Upper lobe of right lung (tissue), 1 donor: ENCODE data around the gene PROX2. TPM values are rescaled to one million over a fixed set of nuclear protein-coding genes. Genes with fewer than 3 reads are reported as not detected.
A peak's percentile ranks its signal among the peaks of the same experiment; 100 is the strongest.

Experiments used
- ATAC-seq: fragments of 200-7000 bp; cut with Tn5 transposase; one replicate; pipeline ENCODE4 v1.9.1; 2020; ENCODE audit warnings: mild to moderate bottlenecking, moderate library complexity
- DNase-seq: peaks from one replicate; pipeline ENCODE4 v3.0.0-alpha.2; 2020
- H3K27ac ChIP-seq: fragments of 200-600 bp; one replicate; pipeline ENCODE4 v1.8.0; 2022
- H3K27me3 ChIP-seq: fragments of 200-600 bp; one replicate; pipeline ENCODE4 v1.8.0; 2022; ENCODE audit warnings: mild to moderate bottlenecking
- H3K36me3 ChIP-seq: fragments of 200-600 bp; one replicate; pipeline ENCODE4 v1.8.0; 2022
- H3K4me1 ChIP-seq: fragments of 200-600 bp; one replicate; pipeline ENCODE4 v1.8.0; 2022
- H3K4me3 ChIP-seq: fragments of 200-600 bp; one replicate; pipeline ENCODE4 v1.8.0; 2022; ENCODE audit warnings: mild to moderate bottlenecking
- H3K9me3 ChIP-seq: fragments of 200-600 bp; one replicate; pipeline ENCODE4 v1.8.0; 2022
- CTCF ChIP-seq: fragments of 200-600 bp; IDR thresholded peaks from one replicate; pipeline ENCODE4 v1.8.0; 2022; ENCODE audit warnings: antibody characterized with exemption
- intact Hi-C: fragments of 100-400 bp; cut with DNase I; formaldehyde crosslinking; loops from one replicate; pipeline ENCODE4 v1.11.0; 2022
- total RNA-seq: library from RNA; stranded (reverse); fragmentation: NEBNext Ultra II Directional; extraction: Animal tissue kit (Norgen Biotek cat#: 25700); gene quantifications from one replicate; pipeline ENCODE4 v1.2.1, GENCODE V29; 2021
- donor health status: DM: no; HTN: yes; CAD: no; lungs with severe emphysema.

The PROX2 gene
- total RNA-seq, 1 donor from 2014 or later: not detected

- no peak for DNase-seq
- intact Hi-C loops: no loop called here
- TF ChIP-seq CTCF: no peak
Measured at GRCh38 chr14:74921053-74921620, 45.2 kb upstream of the PROX2 start.

GRCh38 chr14:74920281-74920680 lies 44.3 kb upstream of the PROX2 start:
- no peak for TF ChIP-seq CTCF
- Histone ChIP-seq H3K4me1 (peaks cover 9% of the 10 kb centered on the region), H3K4me3 (no peak overlapping the region), H3K27me3 (no peaks in the 10 kb centered on the region), H3K9me3 (no peaks in the 10 kb centered on the region), H3K36me3 (no peaks in the 10 kb centered on the region), H3K27ac (no peak overlapping the region)
- ATAC-seq: no peak
- no peak for DNase-seq
- intact Hi-C loops: no loop called here

More at GRCh38 chr14:74921053-74921620, 45.2 kb upstream of the PROX2 start:
- ATAC-seq: no peak
- H3K4me3 ChIP-seq: no peak overlapping the region
- peaks cover 9% of the 10 kb centered on the region for H3K4me1 ChIP-seq
- no peaks in the 10 kb centered on the region for H3K27me3 ChIP-seq
- no peaks in the 10 kb centered on the region for H3K36me3 ChIP-seq
- H3K9me3 ChIP-seq: no peaks in the 10 kb centered on the region
- no peak overlapping the region for H3K27ac ChIP-seq

GRCh38 chr14:74919421-74920165 lies 43.6 kb upstream of the PROX2 start:
- TF ChIP-seq CTCF: no peak
- ATAC-seq: no peak
- Histone ChIP-seq H3K36me3 (no peaks in the 10 kb centered on the region), H3K4me1 (peaks cover 9% of the 10 kb centered on the region), H3K27me3 (no peaks in the 10 kb centered on the region), H3K4me3 (no peak overlapping the region), H3K9me3 (no peaks in the 10 kb centered on the region), H3K27ac (no peak overlapping the region)
- no peak for DNase-seq
- intact Hi-C loops: loop anchor here (10.0 kb wide), 1 partner anchor 165 kb away; no protein-coding TSS in a partner anchor

GRCh38 chr14:74918380-74918779 lies 42.4 kb upstream of the PROX2 start:
- DNase-seq (no peak), ATAC-seq (no peak)
- peaks cover 14% of the 10 kb centered on the region for H3K4me1 ChIP-seq
- H3K36me3 ChIP-seq: no peaks in the 10 kb centered on the region
- no peak overlapping the region for H3K4me3 ChIP-seq
- peak overlapping the region; percentile 30 for H3K27ac ChIP-seq
- intact Hi-C loops: loop anchor here (10.0 kb wide), 1 partner anchor 166 kb away; no protein-coding TSS in a partner anchor
- H3K27me3 ChIP-seq: no peaks in the 10 kb centered on the region
- H3K9me3 ChIP-seq: no peaks in the 10 kb centered on the region
- no peak for TF ChIP-seq CTCF

- Histone ChIP-seq H3K36me3 (no peaks in the 10 kb centered on the region), H3K27ac (no peak overlapping the region), H3K9me3 (no peaks in the 10 kb centered on the region), H3K27me3 (no peaks in the 10 kb centered on the region), H3K4me3 (no peak overlapping the region), H3K4me1 (peaks cover 10% of the 10 kb centered on the region)
- intact Hi-C loops: loop anchor here (10.0 kb wide), 1 partner anchor 167 kb away; no protein-coding TSS in a partner anchor
- ATAC-seq (peak; percentile 36), DNase-seq (no peak)
- no peak for TF ChIP-seq CTCF
Measured at GRCh38 chr14:74917646-74918081, 41.7 kb upstream of the PROX2 start.
